ENCODE data around the gene MAN1A2.
"Not testable (repeated sequence)": the region's sequence is repeated elsewhere in the genome, so short reads cannot be mapped to it uniquely, and the experiment has no call there.

- not testable (repeated sequence) for TF ChIP-seq CTCF, POLR2A, POLR2AphosphoS5, EP300 (IDR thresholded peaks at IDR 0.05)
These were observed 8.7 kb upstream of the MAN1A2 start for GRCh38 chr1:117358604-117358887.
